H1 (cell line): ENCODE results near the gene OLFM2. TPM values are rescaled to one million over a fixed set of nuclear protein-coding genes. Genes with fewer than 3 reads are reported as not detected.

Experiments
- CTCF ChIA-PET: fragments of 300-600 bp; sonication (Branson Sonifier 250); formaldehyde crosslinking; loops from one replicate; lab custom pipeline; 2021; ENCODE audit not compliant: partially characterized antibody; lab: Charles Lee
- POLR2A ChIA-PET: fragments of 300-600 bp; sonication (Branson Sonifier 250); formaldehyde crosslinking; loops from one replicate; lab custom pipeline; 2021; ENCODE audit warnings: inconsistent platforms; ENCODE audit not compliant: partially characterized antibody; lab: Charles Lee
- DNase-seq, 2 experiments: peaks; one replicate each; pipeline versions ENCODE4 v3.0.0 to v3.0.0-alpha.2; 2010 to 2022; ENCODE audit warnings: low spot score in 2 of 2, low read depth in 1 of 2, mixed read lengths in 1 of 2
- FAIRE-seq: peaks from 2 replicates; lab custom pipeline; 2011; peaks lifted over from hg19 to GRCh38; lab: Jason Lieb, UNC
- H2AFZ ChIP-seq: 2 replicates; pipeline ENCODE4 v1.8.1; 2012; ENCODE audit warnings: low read length, inconsistent platforms
- H2AK5ac ChIP-seq: 2 replicates; pipeline ENCODE4 v1.6.1; 2013; ENCODE audit warnings: low read depth, low read length
- H2BK120ac ChIP-seq: replicated peaks from 2 replicates; pipeline ENCODE3; 2013; ENCODE audit warnings: low read depth, low read length, inconsistent platforms
- H2BK12ac ChIP-seq: 2 replicates; pipeline ENCODE4 v1.6.1; 2013; ENCODE audit warnings: low read depth, low read length
- H2BK15ac ChIP-seq: 2 replicates; pipeline ENCODE4 v1.6.1; 2013; ENCODE audit warnings: low read length
- H2BK20ac ChIP-seq: 2 replicates; pipeline ENCODE4 v1.6.1; 2013; ENCODE audit warnings: low read length
- H2BK5ac ChIP-seq: 2 replicates; pipeline ENCODE4 v1.6.1; 2013; ENCODE audit warnings: low read depth, low read length
- H3K14ac ChIP-seq: 2 replicates; pipeline ENCODE4 v1.6.1; 2013; ENCODE audit warnings: inconsistent platforms; ENCODE audit not compliant: insufficient read length
- H3K18ac ChIP-seq: 2 replicates; pipeline ENCODE4 v1.6.1; 2013; ENCODE audit warnings: low read length; ENCODE audit errors: extremely low read depth
- H3K23ac ChIP-seq: 2 replicates; pipeline ENCODE4 v1.6.1; 2013; ENCODE audit warnings: inconsistent platforms; ENCODE audit not compliant: insufficient read length
- H3K23me2 ChIP-seq: 2 replicates; pipeline ENCODE4 v1.6.1; 2013; ENCODE audit warnings: low read depth, low read length
- H3K27ac ChIP-seq: 2 replicates; pipeline ENCODE4 v1.6.1; 2011; ENCODE audit warnings: low read depth, low read length, inconsistent platforms
- H3K27me3 ChIP-seq, 4 experiments: replicated peaks in 1 of 4; 1 replicate in 1 of 4; 2 replicates in 3 of 4; pipeline versions ENCODE4 v1.6.1 to v1.8.1; 2011 to 2013; ENCODE audit warnings: low read length in 3 of 4, mild to moderate bottlenecking in 3 of 4, inconsistent platforms in 2 of 4, mixed read lengths in 2 of 4, moderate library complexity in 1 of 4; ENCODE audit not compliant: control insufficient read depth in 3 of 4, insufficient read depth in 3 of 4; ENCODE audit errors: extremely low read depth in 1 of 4
- H3K36me3 ChIP-seq, 4 experiments: 2 replicates each; pipeline versions ENCODE4 v1.6.1 to v1.8.1; 2011 to 2013; ENCODE audit warnings: mild to moderate bottlenecking in 4 of 4, low read length in 3 of 4, moderate library complexity in 2 of 4, control low read depth in 1 of 4, inconsistent platforms in 1 of 4; ENCODE audit not compliant: insufficient read depth in 4 of 4, control insufficient read depth in 2 of 4
- H3K4ac ChIP-seq: replicated peaks from 2 replicates; pipeline ENCODE3; 2013; ENCODE audit warnings: low read length, low read depth, mixed read lengths, inconsistent platforms; ENCODE audit not compliant: insufficient read length
- H3K4me1 ChIP-seq, 4 experiments: replicated peaks in 1 of 4; 1 replicate in 1 of 4; 2 replicates in 3 of 4; pipeline versions ENCODE4 v1.6.1 to v1.8.1; 2011 to 2013; ENCODE audit warnings: low read length in 3 of 4, inconsistent platforms in 2 of 4, mixed read lengths in 1 of 4; ENCODE audit not compliant: insufficient read depth in 4 of 4, control insufficient read depth in 3 of 4
- H3K4me2 ChIP-seq, 2 experiments: 2 replicates each; pipeline versions ENCODE4 v1.6.1 to v1.8.1; 2011 to 2013; ENCODE audit warnings: low read depth in 2 of 2, low read length in 2 of 2, control low read depth in 1 of 2, inconsistent platforms in 1 of 2, mild to moderate bottlenecking in 1 of 2; ENCODE audit not compliant: insufficient read depth in 1 of 2
- H3K4me3 ChIP-seq, 4 experiments: fragments of 200-600, 300-600 bp in 1 of 4; sonication (generic), shearing (Covaris generic), sonication (Bioruptor Twin) in 1 of 4; 2 replicates each; pipeline versions ENCODE4 v1.5.1 to v1.8.1; 2011 to 2016; ENCODE audit warnings: low read length in 4 of 4, low read depth in 3 of 4, control low read depth in 2 of 4, inconsistent platforms in 2 of 4, mild to moderate bottlenecking in 2 of 4, mixed read lengths in 1 of 4, moderate library complexity in 1 of 4; ENCODE audit not compliant: insufficient read depth in 2 of 4; ENCODE audit errors: extremely low read depth in 1 of 4
- H3K56ac ChIP-seq: replicated peaks from 2 replicates; pipeline ENCODE3; 2013; ENCODE audit warnings: low read depth, mild to moderate bottlenecking, mixed read lengths, low read length, inconsistent platforms; ENCODE audit not compliant: insufficient read length
- H3K79me1 ChIP-seq: 2 replicates; pipeline ENCODE4 v1.6.1; 2013; ENCODE audit warnings: low read depth, low read length, control low read depth
- H3K79me2 ChIP-seq, 2 experiments: 2 replicates each; pipeline versions ENCODE4 v1.6.1 to v1.8.1; 2012 to 2013; ENCODE audit warnings: low read length in 2 of 2, mild to moderate bottlenecking in 2 of 2, inconsistent platforms in 1 of 2; ENCODE audit not compliant: insufficient read depth in 2 of 2, control insufficient read depth in 1 of 2
- H3K9ac ChIP-seq, 4 experiments: replicated peaks in 1 of 4; 1 replicate in 1 of 4; 2 replicates in 3 of 4; pipeline versions ENCODE4 v1.6.1 to v1.8.1; 2011 to 2013; ENCODE audit warnings: low read depth in 3 of 4, low read length in 3 of 4, control low read depth in 2 of 4, mild to moderate bottlenecking in 2 of 4, moderate library complexity in 2 of 4, inconsistent platforms in 1 of 4; ENCODE audit errors: extremely low read depth in 1 of 4
- H3K9me3 ChIP-seq, 2 experiments: 2 replicates each; pipeline versions ENCODE4 v1.6.1 to v1.8.1; 2012 to 2013; ENCODE audit warnings: mild to moderate bottlenecking in 2 of 2, moderate library complexity in 2 of 2, control low read depth in 1 of 2, inconsistent platforms in 1 of 2, low read depth in 1 of 2, low read length in 1 of 2, mixed read lengths in 1 of 2; ENCODE audit not compliant: insufficient read depth in 2 of 2
- H4K20me1 ChIP-seq, 2 experiments: replicated peaks in 1 of 2; 2 replicates each; pipeline versions ENCODE3 to v1.8.1; 2011 to 2013; ENCODE audit warnings: inconsistent platforms in 2 of 2, low read length in 2 of 2, mild to moderate bottlenecking in 1 of 2; ENCODE audit not compliant: insufficient read depth in 2 of 2, control insufficient read depth in 1 of 2
- H4K5ac ChIP-seq: 2 replicates; pipeline ENCODE4 v1.6.1; 2013; ENCODE audit warnings: low read length, low read depth, mixed read lengths, inconsistent platforms; ENCODE audit not compliant: insufficient read length
- H4K8ac ChIP-seq: 2 replicates; pipeline ENCODE4 v1.8.0; 2013; ENCODE audit warnings: mild to moderate bottlenecking, moderate library complexity, low read length, inconsistent platforms; ENCODE audit not compliant: insufficient read depth; ENCODE audit errors: extremely low read depth
- H4K91ac ChIP-seq: replicated peaks from 2 replicates; pipeline ENCODE3; 2013; ENCODE audit warnings: low read length, mixed read lengths, inconsistent platforms; ENCODE audit not compliant: insufficient read length
- BRCA1 ChIP-seq: IDR thresholded peaks from 2 replicates; pipeline ENCODE4 v1.6.1; 2012; ENCODE audit warnings: low read depth, low read length, improper control_type of control experiment
- KDM1A ChIP-seq: fragments of 200-600, 300-600 bp; sonication (generic); IDR thresholded peaks from 2 replicates; pipeline ENCODE4 v1.7.1; 2016; ENCODE audit warnings: mild to moderate bottlenecking, low read length, borderline replicate concordance
- WGBS, 2 experiments: shearing (Covaris generic) in 1 of 2; methylation state at CpG; one replicate each; pipeline versions ENCODE4 v1.1.6 to v1.1.7; 2013 to 2015; ENCODE audit warnings: low lambda C conversion rate in 2 of 2, mixed read lengths in 2 of 2, inconsistent platforms in 1 of 2, low coverage in 1 of 2, missing lambda C conversion rate in 1 of 2; ENCODE audit not compliant: insufficient replicate concordance in 2 of 2, insufficient coverage in 1 of 2, insufficient read length in 1 of 2; ENCODE audit errors: extremely low coverage in 1 of 2, missing lambda C conversion rate in 1 of 2; 5-methylcytosine and 5-hydroxymethylcytosine counted together
- polyA plus RNA-seq, 7 experiments: library from polyadenylated mRNA; depleted of rRNA in 3 of 7; stranded (reverse) in 5 of 7; unstranded in 2 of 7; fragments of >200 nt in 5 of 7; fragments of 200-250 nt in 2 of 7; gene quantifications; 1 replicate in 5 of 7; 2 replicates in 1 of 7; 4 replicates in 1 of 7; pipeline versions ENCODE4 v1.2.1 to v1.2.3, GENCODE V29; 2011 to 2013; ENCODE audit warnings: missing spikeins in 2 of 7, mixed read lengths in 2 of 7
- total RNA-seq: library from RNA; stranded (reverse); fragmentation: NEBNext Ultra II Directional; extraction: Animal tissue kit (Norgen Biotek cat#: 25700); gene quantifications from 2 replicates; pipeline ENCODE4 v1.2.1, GENCODE V29; 2021

OLFM2 gene
- total and polyA plus RNA-seq, 2 of the 8 experiments (the other 6 are each of a cell fraction or from before 2014, with no cell fraction given) = 68.2 to 151 TPM

DNA sequence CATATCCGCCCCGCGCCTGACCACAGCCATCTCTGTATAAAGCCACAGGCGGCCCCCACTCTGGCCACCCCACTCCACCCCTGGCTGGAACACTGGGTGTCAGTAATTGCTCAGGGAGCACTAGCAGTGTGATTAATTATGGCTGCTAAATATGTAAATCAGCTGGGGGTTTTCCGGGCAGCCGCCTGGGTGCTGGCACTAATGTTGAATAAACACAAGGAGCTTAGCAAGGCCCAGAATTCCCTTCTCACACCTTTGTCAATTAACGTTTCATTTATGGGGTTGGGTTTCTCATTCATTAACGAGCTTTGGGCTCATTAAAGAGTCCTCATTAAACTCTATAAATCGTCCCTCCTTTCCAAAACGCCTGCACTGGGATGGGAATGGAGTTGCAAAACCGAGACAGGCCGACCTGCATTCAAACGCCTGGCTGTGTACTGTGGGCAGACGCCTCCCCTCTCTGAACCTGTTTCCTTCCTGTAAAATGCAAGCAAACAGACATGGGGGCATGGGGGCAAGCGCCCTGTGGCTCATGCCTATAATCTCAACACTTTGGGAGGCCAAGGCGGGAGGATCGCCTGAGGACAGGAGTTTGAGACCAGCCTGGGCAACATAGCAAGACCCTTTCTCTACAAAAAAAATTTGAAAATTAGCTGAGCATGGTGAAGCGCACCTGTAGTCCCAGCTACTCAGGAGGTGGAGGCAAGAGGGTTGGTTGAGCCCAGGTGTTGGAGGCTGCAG is 17.7 kb upstream of the OLFM2 start:
- Histone ChIP-seq H3K79me1 (no peaks in the 10 kb centered on the region), H3K56ac (no peak overlapping the region), H3K36me3 (no peaks in the 10 kb centered on the region), H4K91ac (no peak overlapping the region), H3K4ac (no peak overlapping the region), H3K23ac (no peak overlapping the region), H3K18ac (no peak overlapping the region), H2BK20ac (no peak overlapping the region), H3K4me3 (no peak overlapping the region), H3K4me1 (peaks cover 0 to 6% (median 3%) of the 10 kb centered on the region in 4 experiments; a peak in 5 of 7 replicates), H3K79me2 (no peaks in the 10 kb centered on the region), H3K4me2 (no peak overlapping the region), H4K5ac (no peak overlapping the region), H4K8ac (no peak overlapping the region), H2BK5ac (no peak overlapping the region), H4K20me1 (no peaks in the 10 kb centered on the region), H2AFZ (no peak overlapping the region), H3K27ac (no peak overlapping the region), H3K9ac (no peak overlapping the region), H3K14ac (no peak overlapping the region), H2AK5ac (no peak overlapping the region), H3K9me3 (no peaks in the 10 kb centered on the region), H3K27me3 (no peaks in the 10 kb centered on the region), H2BK12ac (no peak overlapping the region), H3K23me2 (no peaks in the 10 kb centered on the region), H2BK15ac (no peak overlapping the region), H2BK120ac (no peak overlapping the region)
- no peak for FAIRE-seq
- TF ChIP-seq KDM1A = peak; percentile 78
- TF ChIP-seq BRCA1 = no peak
- CTCF ChIA-PET = interaction anchor here (1.0 to 6.0 kb wide), 4 partner anchors 10 to 46 kb away, joined by 5 to 44 read pairs (median 5); no protein-coding TSS in a partner anchor
- DNase-seq = no peak
- WGBS, 2 experiments = 83% methylated on average over 18 of the region's 18 CpGs; no CpG with 5 or more reads in 1 of the 2 experiments
- POLR2A ChIA-PET = interaction anchor here (1.2 to 1.4 kb wide), 3 partner anchors 8 to 14 kb away, joined by 4 to 5 read pairs (median 4); no protein-coding TSS in a partner anchor
